ENCODE results near the gene PAPPA. TPM values are rescaled to one million over a fixed set of nuclear protein-coding genes. Genes with fewer than 3 reads are reported as not detected.

Gene PAPPA
- total RNA-seq, 1 experiment from 2014 or later = 0.05 TPM

DNA sequence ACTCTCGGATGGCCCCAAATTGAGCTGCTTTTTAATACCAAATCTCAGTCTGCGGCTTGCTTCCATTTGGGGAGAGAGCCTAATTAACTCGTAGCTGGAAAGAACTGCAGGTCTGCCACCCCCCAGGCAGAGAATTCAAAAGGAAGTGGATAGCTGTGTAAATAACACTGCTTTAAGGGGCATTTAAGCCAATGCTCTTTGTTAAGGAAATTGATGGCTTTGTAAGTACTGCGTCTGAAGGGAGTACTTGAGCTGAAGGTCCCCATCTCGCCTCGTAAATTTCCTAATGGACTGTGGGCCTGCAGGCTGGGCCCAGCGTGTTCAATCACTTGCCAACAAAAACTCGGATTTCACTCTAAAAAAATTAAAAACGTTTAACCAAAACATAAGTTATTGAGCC lies 132.7 kb downstream of the PAPPA start (continued):
- no peak for TF ChIP-seq POLR2AphosphoS5 (IDR thresholded peaks at IDR 0.05; ENCODE audit: low read depth, low read length)
- no peak for TF ChIP-seq SP1 (IDR thresholded peaks at IDR 0.05; ENCODE audit: low read depth)
- TF ChIP-seq EGR1 (IDR thresholded peaks at IDR 0.05; ENCODE audit: low read depth) = no peak
- no peak for TF ChIP-seq YY1 (IDR thresholded peaks at IDR 0.05; ENCODE audit: extremely low read depth, insufficient replicate concordance, low read depth, low read length)
- TF ChIP-seq, protein P1, sequence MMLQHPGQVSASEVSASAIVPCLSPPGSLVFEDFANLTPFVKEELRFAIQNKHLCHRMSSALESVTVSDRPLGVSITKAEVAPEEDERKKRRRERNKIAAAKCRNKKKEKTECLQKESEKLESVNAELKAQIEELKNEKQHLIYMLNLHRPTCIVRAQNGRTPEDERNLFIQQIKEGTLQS (IDR thresholded peaks at IDR 0.05) = no peak
- no peak for TF ChIP-seq SIN3A (IDR thresholded peaks at IDR 0.05; ENCODE audit: low read depth)
- TF ChIP-seq FOSL1 (IDR thresholded peaks at IDR 0.05; ENCODE audit: low read depth) = no peak

DNA sequence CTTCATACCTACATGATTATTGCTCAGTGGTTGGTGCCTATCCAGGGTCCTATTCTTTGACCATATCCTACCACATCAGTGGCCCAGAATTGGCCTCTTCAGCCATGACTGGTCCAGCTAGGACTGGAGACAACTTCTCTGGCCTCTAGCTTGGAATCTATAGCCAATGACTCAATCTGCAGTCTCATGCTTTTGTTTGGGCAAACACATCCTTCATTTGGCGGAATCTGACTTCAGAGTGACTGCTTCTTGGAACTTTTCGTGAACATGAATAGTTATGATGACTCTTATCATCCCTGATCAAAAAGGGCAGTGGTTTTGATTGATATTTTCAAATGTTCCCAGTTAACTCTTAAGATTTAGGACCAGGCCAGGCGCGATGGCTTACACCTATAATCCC lies 134.1 kb downstream of the PAPPA start:
- Histone ChIP-seq H3K79me2 (ENCODE audit: insufficient read depth, low read length) (no peaks in the 10 kb centered on the region), H3K27me3 (ENCODE audit: insufficient read depth, low read length) (peaks cover 56% of the 10 kb centered on the region), H4K20me1 (ENCODE audit: insufficient read depth) (no peaks in the 10 kb centered on the region), H3K9me3 (ENCODE audit: control insufficient read depth in 1 of 2, insufficient read depth in 1 of 2, low read depth in 1 of 2, low read length in 2 of 2) (no peaks in the 10 kb centered on the region), H3K4me1 (ENCODE audit: control insufficient read depth in 1 of 2, insufficient read depth in 2 of 2, low read length in 2 of 2) (peaks cover 0 to 3% of the 10 kb centered on the region in 2 experiments; a peak in 1 of 4 replicates), H3K4me3 (replicated peaks in 1 of 2; ENCODE audit: low read depth in 1 of 2, low read length in 2 of 2) (no peak overlapping the region), H3K9me2 (ENCODE audit: insufficient read depth) (no peaks in the 10 kb centered on the region), H3K27ac (ENCODE audit: low read depth, low read length) (no peak overlapping the region), H3K9ac (ENCODE audit: low read length) (no peak overlapping the region), H3K4me2 (ENCODE audit: low read length) (no peak overlapping the region), H3K36me3 (ENCODE audit: control insufficient read depth in 1 of 2, insufficient read depth in 2 of 2, low read length in 2 of 2) (no peaks in the 10 kb centered on the region), H2AFZ (ENCODE audit: low read depth, low read length, poor library complexity, severe bottlenecking) (no peak overlapping the region)
- intact Hi-C loops (cut with micrococcal nuclease) = no loop called here
- ChIA-PET CTCF (no interaction called here), POLR2A (no interaction called here), RAD21 (ENCODE audit: low non-redundant PET in 1 of 2, low total read pairs in 2 of 2, uncharacterized antibody in 2 of 2, unreplicated experiment in 2 of 2) (no interaction called here)
- ATAC-seq = no peak
- no peak for TF ChIP-seq SP1 (IDR thresholded peaks at IDR 0.05; ENCODE audit: low read depth)
- no peak for TF ChIP-seq FOSL1 (IDR thresholded peaks at IDR 0.05; ENCODE audit: low read depth)
- TF ChIP-seq, protein P2, sequence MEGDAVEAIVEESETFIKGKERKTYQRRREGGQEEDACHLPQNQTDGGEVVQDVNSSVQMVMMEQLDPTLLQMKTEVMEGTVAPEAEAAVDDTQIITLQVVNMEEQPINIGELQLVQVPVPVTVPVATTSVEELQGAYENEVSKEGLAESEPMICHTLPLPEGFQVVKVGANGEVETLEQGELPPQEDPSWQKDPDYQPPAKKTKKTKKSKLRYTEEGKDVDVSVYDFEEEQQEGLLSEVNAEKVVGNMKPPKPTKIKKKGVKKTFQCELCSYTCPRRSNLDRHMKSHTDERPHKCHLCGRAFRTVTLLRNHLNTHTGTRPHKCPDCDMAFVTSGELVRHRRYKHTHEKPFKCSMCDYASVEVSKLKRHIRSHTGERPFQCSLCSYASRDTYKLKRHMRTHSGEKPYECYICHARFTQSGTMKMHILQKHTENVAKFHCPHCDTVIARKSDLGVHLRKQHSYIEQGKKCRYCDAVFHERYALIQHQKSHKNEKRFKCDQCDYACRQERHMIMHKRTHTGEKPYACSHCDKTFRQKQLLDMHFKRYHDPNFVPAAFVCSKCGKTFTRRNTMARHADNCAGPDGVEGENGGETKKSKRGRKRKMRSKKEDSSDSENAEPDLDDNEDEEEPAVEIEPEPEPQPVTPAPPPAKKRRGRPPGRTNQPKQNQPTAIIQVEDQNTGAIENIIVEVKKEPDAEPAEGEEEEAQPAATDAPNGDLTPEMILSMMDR (IDR thresholded peaks at IDR 0.05 in 2 of 3, conservative IDR thresholded peaks at IDR 0.05 in 1 of 3; ENCODE audit: borderline replicate concordance in 1 of 3, insufficient read depth in 1 of 3, low read depth in 2 of 3, low read length in 2 of 3) = no peak
- TF ChIP-seq, protein P3, sequence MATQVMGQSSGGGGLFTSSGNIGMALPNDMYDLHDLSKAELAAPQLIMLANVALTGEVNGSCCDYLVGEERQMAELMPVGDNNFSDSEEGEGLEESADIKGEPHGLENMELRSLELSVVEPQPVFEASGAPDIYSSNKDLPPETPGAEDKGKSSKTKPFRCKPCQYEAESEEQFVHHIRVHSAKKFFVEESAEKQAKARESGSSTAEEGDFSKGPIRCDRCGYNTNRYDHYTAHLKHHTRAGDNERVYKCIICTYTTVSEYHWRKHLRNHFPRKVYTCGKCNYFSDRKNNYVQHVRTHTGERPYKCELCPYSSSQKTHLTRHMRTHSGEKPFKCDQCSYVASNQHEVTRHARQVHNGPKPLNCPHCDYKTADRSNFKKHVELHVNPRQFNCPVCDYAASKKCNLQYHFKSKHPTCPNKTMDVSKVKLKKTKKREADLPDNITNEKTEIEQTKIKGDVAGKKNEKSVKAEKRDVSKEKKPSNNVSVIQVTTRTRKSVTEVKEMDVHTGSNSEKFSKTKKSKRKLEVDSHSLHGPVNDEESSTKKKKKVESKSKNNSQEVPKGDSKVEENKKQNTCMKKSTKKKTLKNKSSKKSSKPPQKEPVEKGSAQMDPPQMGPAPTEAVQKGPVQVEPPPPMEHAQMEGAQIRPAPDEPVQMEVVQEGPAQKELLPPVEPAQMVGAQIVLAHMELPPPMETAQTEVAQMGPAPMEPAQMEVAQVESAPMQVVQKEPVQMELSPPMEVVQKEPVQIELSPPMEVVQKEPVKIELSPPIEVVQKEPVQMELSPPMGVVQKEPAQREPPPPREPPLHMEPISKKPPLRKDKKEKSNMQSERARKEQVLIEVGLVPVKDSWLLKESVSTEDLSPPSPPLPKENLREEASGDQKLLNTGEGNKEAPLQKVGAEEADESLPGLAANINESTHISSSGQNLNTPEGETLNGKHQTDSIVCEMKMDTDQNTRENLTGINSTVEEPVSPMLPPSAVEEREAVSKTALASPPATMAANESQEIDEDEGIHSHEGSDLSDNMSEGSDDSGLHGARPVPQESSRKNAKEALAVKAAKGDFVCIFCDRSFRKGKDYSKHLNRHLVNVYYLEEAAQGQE (IDR thresholded peaks at IDR 0.05; ENCODE audit: low read depth) = no peak
- TF ChIP-seq, protein P4, sequence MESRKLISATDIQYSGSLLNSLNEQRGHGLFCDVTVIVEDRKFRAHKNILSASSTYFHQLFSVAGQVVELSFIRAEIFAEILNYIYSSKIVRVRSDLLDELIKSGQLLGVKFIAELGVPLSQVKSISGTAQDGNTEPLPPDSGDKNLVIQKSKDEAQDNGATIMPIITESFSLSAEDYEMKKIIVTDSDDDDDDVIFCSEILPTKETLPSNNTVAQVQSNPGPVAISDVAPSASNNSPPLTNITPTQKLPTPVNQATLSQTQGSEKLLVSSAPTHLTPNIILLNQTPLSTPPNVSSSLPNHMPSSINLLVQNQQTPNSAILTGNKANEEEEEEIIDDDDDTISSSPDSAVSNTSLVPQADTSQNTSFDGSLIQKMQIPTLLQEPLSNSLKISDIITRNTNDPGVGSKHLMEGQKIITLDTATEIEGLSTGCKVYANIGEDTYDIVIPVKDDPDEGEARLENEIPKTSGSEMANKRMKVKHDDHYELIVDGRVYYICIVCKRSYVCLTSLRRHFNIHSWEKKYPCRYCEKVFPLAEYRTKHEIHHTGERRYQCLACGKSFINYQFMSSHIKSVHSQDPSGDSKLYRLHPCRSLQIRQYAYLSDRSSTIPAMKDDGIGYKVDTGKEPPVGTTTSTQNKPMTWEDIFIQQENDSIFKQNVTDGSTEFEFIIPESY (IDR thresholded peaks at IDR 0.05; ENCODE audit: extremely low read depth, insufficient replicate concordance, low read length) = no peak
- TF ChIP-seq JUND (IDR thresholded peaks at IDR 0.05) = no peak
- no peak for TF ChIP-seq SRF (IDR thresholded peaks at IDR 0.05; ENCODE audit: low read depth)
- TF ChIP-seq EZH2phosphoT487 (IDR thresholded peaks at IDR 0.05; ENCODE audit: borderline replicate concordance) = no peak
- no peak for TF ChIP-seq EGR1 (IDR thresholded peaks at IDR 0.05; ENCODE audit: low read depth)
- no peak for TF ChIP-seq EZH2 (IDR thresholded peaks at IDR 0.05)
- TF ChIP-seq POLR2AphosphoS5 (IDR thresholded peaks at IDR 0.05; ENCODE audit: low read depth, low read length) = no peak
- TF ChIP-seq TCF7L2 (IDR thresholded peaks at IDR 0.05; ENCODE audit: borderline replicate concordance, extremely low read depth, insufficient read depth, insufficient read length) = no peak
- TF ChIP-seq ZFX (IDR thresholded peaks at IDR 0.05) = no peak
- BruUV-seq (replicated peaks) = no TSS peak
- no peak for DNase-seq (ENCODE audit: low read depth, low spot score)
